SH-SY5Y (cell line): ENCODE results near the gene CASQ2.

Experiments
- GATA2 ChIP-seq: IDR thresholded peaks from 2 replicates; pipeline ENCODE4 v1.6.1; 2011; ENCODE audit warnings: mild to moderate bottlenecking, low read depth, low read length
- GATA3 ChIP-seq: IDR thresholded peaks from 2 replicates; pipeline ENCODE4 v1.6.1; 2011; ENCODE audit warnings: low read depth, mild to moderate bottlenecking, low read length, moderate library complexity

DNA sequence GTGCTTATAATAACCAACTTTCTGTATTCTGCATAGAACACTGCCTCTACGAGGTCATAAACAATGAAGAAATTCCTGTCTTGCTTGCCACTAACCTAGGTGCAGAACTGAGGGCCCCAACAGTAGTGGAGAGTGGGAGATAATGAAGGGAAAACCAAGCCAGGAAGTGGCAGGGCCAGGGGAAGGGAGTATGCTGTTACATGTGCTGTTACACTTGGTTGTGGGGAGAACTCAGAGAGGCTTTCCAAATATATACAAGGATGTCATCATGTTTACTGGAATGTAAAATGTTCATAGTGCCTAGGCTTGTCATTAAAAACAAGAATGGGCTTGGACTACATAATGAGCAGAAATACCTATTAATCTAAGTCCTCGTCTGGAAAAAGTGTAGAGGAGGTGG, 41.3 kb upstream of the CASQ2 start:
- TF ChIP-seq GATA2 (no peak), GATA3 (no peak)
